K562 (cell line): Measurements from ENCODE around the gene EHBP1. TPM values are rescaled to one million over a fixed set of nuclear protein-coding genes. Genes with fewer than 3 reads are reported as not detected.

Experiments used
- ATAC-seq: fragments of 200-7000 bp; cut with Tn5 transposase; 3 replicates; pipeline ENCODE4 v1.9.1; 2020; ENCODE audit warnings: moderate library complexity
- BruUV-seq: library from RNA; stranded (reverse); fragments of 400-500 nt; replicated peaks from 2 replicates; lab custom pipeline; 2021; lab: Mats Ljungman, UMichigan
- CTCF ChIA-PET: fragments of 300-600 bp; formaldehyde crosslinking; extraction: SDS; loops from one replicate; lab custom pipeline; 2021; ENCODE audit warnings: low intra/inter-chr PET ratio; lab: Yijun Ruan, JAX
- POLR2A ChIA-PET: fragments of 300-600, 350-650 bp; sonication (Branson Sonifier 250); formaldehyde crosslinking; extraction: SDS; loops from one replicate; lab custom pipeline; 2021; ENCODE audit warnings: antibody characterized with exemption, inconsistent platforms; lab: Yijun Ruan, JAX
- DNase-seq, 4 experiments: peaks; one replicate each; pipeline versions ENCODE4 v3.0.0 to v3.0.0-alpha.2; 2011 to 2018; ENCODE audit warnings: low spot score in 3 of 4, mixed read lengths in 3 of 4; ENCODE audit errors: extremely low read depth in 1 of 4
- FAIRE-seq: peaks from 2 replicates; lab custom pipeline; 2011; peaks lifted over from hg19 to GRCh38; lab: Jason Lieb, UNC
- H2AFZ ChIP-seq: 2 replicates; pipeline ENCODE4 v1.6.0; 2011; ENCODE audit warnings: low read depth, low read length, control low read depth, inconsistent platforms
- H3K27ac ChIP-seq: fragments of 200-600 bp; 3 replicates; pipeline ENCODE4 v1.8.0; 2011; ENCODE audit warnings: low read depth, mild to moderate bottlenecking, control low read depth, inconsistent platforms, low read length, moderate library complexity, mixed read lengths; ENCODE audit errors: extremely low read depth
- H3K27me3 ChIP-seq, 2 experiments: fragments of 300-600 bp in 1 of 2; 2 replicates in 1 of 2; 3 replicates in 1 of 2; pipeline versions ENCODE4 v1.6.0 to v1.8.0; 2011; ENCODE audit warnings: inconsistent platforms in 2 of 2, low read length in 2 of 2, mild to moderate bottlenecking in 1 of 2, mixed read lengths in 1 of 2, moderate library complexity in 1 of 2; ENCODE audit not compliant: control insufficient read depth in 2 of 2, insufficient read depth in 2 of 2
- H3K36me3 ChIP-seq: fragments of 300-600 bp; 3 replicates; pipeline ENCODE4 v1.8.0; 2011; ENCODE audit warnings: mild to moderate bottlenecking, low read length, inconsistent platforms; ENCODE audit not compliant: control insufficient read depth, insufficient read depth
- H3K4me1 ChIP-seq, 2 experiments: fragments of 200-600 bp in 1 of 2; replicated peaks in 1 of 2; 2 replicates in 1 of 2; 3 replicates in 1 of 2; pipeline versions ENCODE4 v1.5.1 to v1.8.0; 2011; ENCODE audit warnings: inconsistent platforms in 2 of 2, low read length in 2 of 2, mild to moderate bottlenecking in 1 of 2, mixed read lengths in 1 of 2, moderate library complexity in 1 of 2; ENCODE audit not compliant: control insufficient read depth in 2 of 2, insufficient read depth in 2 of 2
- H3K4me2 ChIP-seq: 2 replicates; pipeline ENCODE4 v1.6.1; 2011; ENCODE audit warnings: low read length, control low read depth, inconsistent platforms, mixed read lengths; ENCODE audit not compliant: insufficient read depth
- H3K4me3 ChIP-seq: fragments of 200-600 bp; sonication (generic), shearing (Covaris generic); 2 replicates; pipeline ENCODE4 v1.5.1; 2016; ENCODE audit warnings: control low read depth, inconsistent platforms
- H3K79me2 ChIP-seq: fragments of 200-600 bp; 3 replicates; pipeline ENCODE4 v1.8.0; 2011; ENCODE audit warnings: low read length, inconsistent platforms; ENCODE audit not compliant: control insufficient read depth, insufficient read depth
- H3K9ac ChIP-seq, 2 experiments: 2 replicates each; pipeline versions ENCODE4 v1.6.0 to v1.6.1; 2011; ENCODE audit warnings: low read depth in 2 of 2, low read length in 2 of 2, control low read depth in 1 of 2, inconsistent platforms in 1 of 2, mild to moderate bottlenecking in 1 of 2, mixed read lengths in 1 of 2; ENCODE audit not compliant: insufficient read depth in 1 of 2
- H3K9me1 ChIP-seq: one replicate; pipeline ENCODE4 v1.6.0; 2011; ENCODE audit warnings: inconsistent platforms, mild to moderate bottlenecking, low read length, moderate library complexity; ENCODE audit not compliant: control insufficient read depth, insufficient read depth
- H3K9me3 ChIP-seq: replicated peaks from 2 replicates; pipeline ENCODE4 v1.5.1; 2011; ENCODE audit warnings: low read depth, low read length, inconsistent platforms; ENCODE audit not compliant: control insufficient read depth, insufficient read depth
- H4K20me1 ChIP-seq: replicated peaks from 2 replicates; pipeline ENCODE4 v1.6.1; 2011; ENCODE audit warnings: low read length, inconsistent platforms, mixed read lengths; ENCODE audit not compliant: control insufficient read depth, insufficient read depth
- LEF1 ChIP-seq: fragments of 450-650 bp; IDR thresholded peaks from 2 replicates; pipeline ENCODE4 v1.6.1; 2016; ENCODE audit warnings: mild to moderate bottlenecking
- TGIF2 ChIP-seq: sonication (generic); formaldehyde crosslinking; IDR thresholded peaks from 2 replicates; pipeline ENCODE4 v1.8.1; 2022; ENCODE audit warnings: mild to moderate bottlenecking, missing genetic modification reagents, moderate library complexity
- ZBTB40 ChIP-seq, 2 experiments: fragments of 450-650 bp in 1 of 2; sonication (generic) in 1 of 2; formaldehyde crosslinking in 1 of 2; IDR thresholded peaks; 2 replicates each; pipeline versions ENCODE4 v1.7.1 to v1.9.0; 2016 to 2022; ENCODE audit warnings: inconsistent platforms in 1 of 2, mild to moderate bottlenecking in 1 of 2, missing genetic modification reagents in 1 of 2
- WGBS: fragments of 100-300 bp; shearing (Covaris generic); methylation state at CpG from one replicate; pipeline ENCODE4 v1.1.6; 2016; ENCODE audit warnings: low coverage, mixed read lengths; ENCODE audit not compliant: insufficient coverage; ENCODE audit errors: missing lambda C conversion rate; 5-methylcytosine and 5-hydroxymethylcytosine counted together
- in situ Hi-C: fragments of 300-500 bp; cut with MboI; formaldehyde crosslinking; loops from 4 replicates; pipeline ENCODE4 v1.15.0; 2018; ENCODE audit warnings: inconsistent platforms, mixed read lengths
- intact Hi-C: fragments of 100-400 bp; cut with micrococcal nuclease; formaldehyde crosslinking; loops from 2 replicates; pipeline ENCODE4 v1.14.2; 2022
- polyA plus RNA-seq, 8 experiments: library from polyadenylated mRNA; depleted of rRNA in 4 of 8; stranded (reverse) in 5 of 8; unstranded in 3 of 8; fragments of >200 nt; fragmentation: Nextera tagmentation in 2 of 8; fragmentation: Illumina TruSeq in 1 of 8; extraction: Ambion mirVana in 2 of 8; extraction: Trizol in 1 of 8; gene quantifications; 2 replicates each; pipeline versions ENCODE4 v1.2.1 to v1.2.3, GENCODE V29; 2011 to 2014; ENCODE audit warnings: inconsistent platforms in 1 of 8, missing spikeins in 1 of 8
- total RNA-seq, 7 experiments: library from RNA; depleted of rRNA in 6 of 7; stranded (reverse); fragments of >200 nt in 6 of 7; fragmentation: Illumina TruSeq in 2 of 7; extraction: Trizol in 2 of 7; gene quantifications; 2 replicates each; pipeline versions ENCODE4 v1.2.1 to v1.2.3, GENCODE V29; 2011 to 2021; ENCODE audit warnings: low replicate concordance in 1 of 7

Gene EHBP1
- total and polyA plus RNA-seq, 9 of the 15 experiments (the other 6 are each of a cell fraction or from before 2014, with no cell fraction given): 8.9 to 26.6 (median 19.3) TPM

- Histone ChIP-seq H3K4me3 (no peak overlapping the region), H3K79me2 (no peaks in the 10 kb centered on the region), H3K4me1 (no peaks in the 10 kb centered on the region), H2AFZ (no peak overlapping the region), H3K27me3 (peaks cover 0 to 7% of the 10 kb centered on the region in 2 experiments; a peak in 3 of 5 replicates), H3K9me1 (no peaks in the 10 kb centered on the region), H3K4me2 (no peak overlapping the region; the same call in 1 of the 2 replicates), H3K9ac (no peak overlapping the region), H4K20me1 (no peaks in the 10 kb centered on the region), H3K36me3 (no peaks in the 10 kb centered on the region), H3K9me3 (no peaks in the 10 kb centered on the region), H3K27ac (no peak overlapping the region)
- CTCF ChIA-PET: no interaction called here
- no peak for ATAC-seq
- TF ChIP-seq ZBTB40 (IDR thresholded peaks at IDR 0.05) (no peak), ZBTB40 (CRISPR knock-in tag; IDR thresholded peaks at IDR 0.05) (no peak), TGIF2 (CRISPR knock-in tag) (no peak), LEF1 (no peak)
- WGBS: 0% methylated on average over 2 of the region's 2 CpGs
- DNase-seq: no peak
- intact Hi-C loops (no loop called here), in situ Hi-C loops (no loop called here)
- POLR2A ChIA-PET: no interaction called here
- no TSS peak for BruUV-seq
- no peak for FAIRE-seq
Measured at GRCh38 chr2:62660087-62660486, 45.4 kb upstream of the EHBP1 start.
